ENCODE data around the gene ACACB. TPM values are rescaled to one million over a fixed set of nuclear protein-coding genes. Genes with fewer than 3 reads are reported as not detected.

Gene ACACB
- 100 to 1,000 TPM in 3 of 4 donors, 10 to 100 TPM in 1; 56.0 to 179 (median 152) TPM for total RNA-seq

- peak within 1 kb of the TSS in 2 of 4 donors; percentile 18 to 41 for H3K4me3 ChIP-seq
- TF ChIP-seq POLR2A (IDR thresholded peaks at IDR 0.05) (peak; percentile 39 to 72), CTCF (IDR thresholded peaks at IDR 0.05) (no peak)
Measured at GRCh38 chr12:109115758-109116610, at the start of gene ACACB. ACACB (plus strand) TSS chr12:109116587; CDS start chr12:109139406, 22,819 bp downstream.

GRCh38 chr12:109069307-109070271 is 46.8 kb upstream of the ACACB start:
- Histone ChIP-seq H3K27ac (peak overlapping the region in 3 of 4 donors; percentile 67 to 87 (median 82)), H3K9me3 (no peaks in the 10 kb centered on the region), H3K27me3 (no peaks in the 10 kb centered on the region), H3K4me1 (peaks cover 0 to 22% (median 0%) of the 10 kb centered on the region in 4 donors), H3K36me3 (peaks cover 0 to 52% (median 0%) of the 10 kb centered on the region in 3 donors), H3K4me3 (peak overlapping the region in 2 of 4 donors; percentile 19 to 28)
- peak in 1 of 6 experiments; percentile 2 for TF ChIP-seq CTCF (IDR thresholded peaks at IDR 0.05)
- peak; percentile 16 to 31 for TF ChIP-seq POLR2A (IDR thresholded peaks at IDR 0.05)
- peak in 2 of 3 donors; percentile 78 to 80 for DNase-seq

More at GRCh38 chr12:109115758-109116610, at the start of gene ACACB:
- DNase-seq: peak in 2 of 3 donors; percentile 83 to 85
- H3K27me3 ChIP-seq: no peaks in the 10 kb centered on the region
- H3K27ac ChIP-seq: peak within 1 kb of the TSS in 3 of 4 donors; percentile 75 to 92 (median 90)
- H3K36me3 ChIP-seq: no peaks in the 10 kb centered on the region
- peaks cover 0 to 48% (median 2%) of the 10 kb centered on the region in 4 donors for H3K4me1 ChIP-seq
- H3K9me3 ChIP-seq: no peaks in the 10 kb centered on the region

- no peak overlapping the region for H3K27ac ChIP-seq
- H3K27me3 ChIP-seq: no peaks in the 10 kb centered on the region
- H3K4me3 ChIP-seq: no peak overlapping the region
- peaks cover 0 to 59% (median 0%) of the 10 kb centered on the region in 3 donors for H3K36me3 ChIP-seq
- H3K4me1 ChIP-seq: no peaks in the 10 kb centered on the region
- H3K9me3 ChIP-seq: no peaks in the 10 kb centered on the region
- TF ChIP-seq POLR2A (IDR thresholded peaks at IDR 0.05) (no peak), CTCF (IDR thresholded peaks at IDR 0.05) (no peak)
- DNase-seq: no peak
Measured at GRCh38 chr12:109074866-109075265, 41.5 kb upstream of the ACACB start.

GRCh38 chr12:109082751-109083150 is 33.6 kb upstream of the ACACB start:
- peaks cover 0 to 71% (median 3%) of the 10 kb centered on the region in 3 donors for H3K36me3 ChIP-seq
- no peak for DNase-seq
- H3K4me3 ChIP-seq: no peak overlapping the region
- H3K27me3 ChIP-seq: no peaks in the 10 kb centered on the region
- H3K4me1 ChIP-seq: peaks cover 0 to 6% (median 1%) of the 10 kb centered on the region in 4 donors
- TF ChIP-seq CTCF (IDR thresholded peaks at IDR 0.05): no peak
- no peak for TF ChIP-seq POLR2A (IDR thresholded peaks at IDR 0.05)
- H3K27ac ChIP-seq: no peak overlapping the region
- no peaks in the 10 kb centered on the region for H3K9me3 ChIP-seq

- Histone ChIP-seq H3K36me3 (peaks cover 0 to 75% (median 3%) of the 10 kb centered on the region in 3 donors), H3K27ac (no peak overlapping the region), H3K9me3 (no peaks in the 10 kb centered on the region), H3K4me3 (no peak overlapping the region), H3K27me3 (no peaks in the 10 kb centered on the region), H3K4me1 (peaks cover 0 to 6% (median 1%) of the 10 kb centered on the region in 4 donors)
- TF ChIP-seq CTCF (IDR thresholded peaks at IDR 0.05) (no peak), POLR2A (IDR thresholded peaks at IDR 0.05) (no peak)
- DNase-seq: no peak
Measured at GRCh38 chr12:109084425-109084824, 32.0 kb upstream of the ACACB start.

Data from Peyer's patch (tissue), 4 donors.